DND-41 (cell line): Measurements from ENCODE around the gene TM7SF3.

Source experiments
- ATAC-seq: fragments of 200-7000 bp; cut with Tn5 transposase; 3 replicates; pipeline ENCODE4 v1.9.1; 2021; ENCODE audit warnings: low read depth; ENCODE audit not compliant: insufficient read depth
- DNase-seq: peaks from one replicate; pipeline ENCODE4 v3.0.0-alpha.2; 2020
- H2AFZ ChIP-seq: 2 replicates; pipeline ENCODE4 v1.6.0; 2012; ENCODE audit warnings: low read depth, low read length
- H3K27ac ChIP-seq: 2 replicates; pipeline ENCODE4 v1.5.1; 2012; ENCODE audit warnings: low read length, inconsistent platforms
- H3K27me3 ChIP-seq: fragments of 200-600 bp; sonication (generic); 2 replicates; pipeline ENCODE4 v1.6.0; 2012; ENCODE audit warnings: low read length, mild to moderate bottlenecking, inconsistent platforms; ENCODE audit not compliant: insufficient read depth, poor library complexity
- H3K36me3 ChIP-seq: 2 replicates; pipeline ENCODE4 v1.5.1; 2012; ENCODE audit warnings: low read length, inconsistent platforms; ENCODE audit not compliant: insufficient read depth
- H3K4me1 ChIP-seq: 2 replicates; pipeline ENCODE4 v1.5.1; 2012; ENCODE audit warnings: mild to moderate bottlenecking, low read length; ENCODE audit not compliant: insufficient read depth
- H3K4me2 ChIP-seq: 2 replicates; pipeline ENCODE4 v1.6.0; 2012; ENCODE audit warnings: mild to moderate bottlenecking, moderate library complexity, low read length, inconsistent platforms; ENCODE audit not compliant: insufficient read depth
- H3K4me3 ChIP-seq, 2 experiments: fragments of 200-600 bp in 1 of 2; shearing (Covaris generic) in 1 of 2; 2 replicates each; pipeline ENCODE4 v1.5.1; 2012 to 2016; ENCODE audit warnings: inconsistent platforms in 2 of 2, low read length in 2 of 2, mild to moderate bottlenecking in 2 of 2, low read depth in 1 of 2, moderate library complexity in 1 of 2
- H3K79me2 ChIP-seq: 2 replicates; pipeline ENCODE4 v1.6.0; 2012; ENCODE audit warnings: low read length, inconsistent platforms; ENCODE audit not compliant: insufficient read depth
- H3K9ac ChIP-seq: 2 replicates; pipeline ENCODE4 v1.6.0; 2012; ENCODE audit warnings: low read depth, mild to moderate bottlenecking, inconsistent platforms, low read length, moderate library complexity
- H3K9me3 ChIP-seq: 2 replicates; pipeline ENCODE4 v1.5.1; 2012; ENCODE audit warnings: low read length, moderate library complexity, mild to moderate bottlenecking, inconsistent platforms; ENCODE audit not compliant: insufficient read depth, severe bottlenecking
- H4K20me1 ChIP-seq: 2 replicates; pipeline ENCODE4 v1.6.0; 2012; ENCODE audit warnings: low read length; ENCODE audit not compliant: insufficient read depth
- EZH2 ChIP-seq: IDR thresholded peaks from 3 replicates; pipeline ENCODE4 v1.6.1; 2012; ENCODE audit warnings: borderline replicate concordance, low read depth, mild to moderate bottlenecking, moderate library complexity, low read length, inconsistent platforms; ENCODE audit not compliant: severe bottlenecking
- TF ChIP-seq, protein P1 (sequence below): IDR thresholded peaks from 2 replicates; pipeline ENCODE4 v1.5.1; 2012; ENCODE audit warnings: borderline replicate concordance, low read length, moderate library complexity, mild to moderate bottlenecking; ENCODE audit not compliant: poor library complexity, severe bottlenecking; ENCODE audit errors: extremely low read depth

TM7SF3 gene

GRCh38 chr12:26928661-26929060, 85.5 kb downstream of the TM7SF3 start:
- no peak overlapping the region for H3K4me2 ChIP-seq
- H3K4me1 ChIP-seq: peaks cover 18% of the 10 kb centered on the region
- H3K9ac ChIP-seq: no peak overlapping the region
- no peak for ATAC-seq
- H3K36me3 ChIP-seq: peaks cover 80% of the 10 kb centered on the region
- no peaks in the 10 kb centered on the region for H3K9me3 ChIP-seq
- peaks cover 47% of the 10 kb centered on the region for H3K79me2 ChIP-seq
- H3K4me3 ChIP-seq: no peak overlapping the region
- DNase-seq: no peak
- H4K20me1 ChIP-seq: peaks cover 5% of the 10 kb centered on the region; the same call in 1 of the 2 replicates
- H3K27me3 ChIP-seq: no peaks in the 10 kb centered on the region
- no peak overlapping the region for H3K27ac ChIP-seq
- no peak overlapping the region for H2AFZ ChIP-seq
- TF ChIP-seq, protein P1, sequence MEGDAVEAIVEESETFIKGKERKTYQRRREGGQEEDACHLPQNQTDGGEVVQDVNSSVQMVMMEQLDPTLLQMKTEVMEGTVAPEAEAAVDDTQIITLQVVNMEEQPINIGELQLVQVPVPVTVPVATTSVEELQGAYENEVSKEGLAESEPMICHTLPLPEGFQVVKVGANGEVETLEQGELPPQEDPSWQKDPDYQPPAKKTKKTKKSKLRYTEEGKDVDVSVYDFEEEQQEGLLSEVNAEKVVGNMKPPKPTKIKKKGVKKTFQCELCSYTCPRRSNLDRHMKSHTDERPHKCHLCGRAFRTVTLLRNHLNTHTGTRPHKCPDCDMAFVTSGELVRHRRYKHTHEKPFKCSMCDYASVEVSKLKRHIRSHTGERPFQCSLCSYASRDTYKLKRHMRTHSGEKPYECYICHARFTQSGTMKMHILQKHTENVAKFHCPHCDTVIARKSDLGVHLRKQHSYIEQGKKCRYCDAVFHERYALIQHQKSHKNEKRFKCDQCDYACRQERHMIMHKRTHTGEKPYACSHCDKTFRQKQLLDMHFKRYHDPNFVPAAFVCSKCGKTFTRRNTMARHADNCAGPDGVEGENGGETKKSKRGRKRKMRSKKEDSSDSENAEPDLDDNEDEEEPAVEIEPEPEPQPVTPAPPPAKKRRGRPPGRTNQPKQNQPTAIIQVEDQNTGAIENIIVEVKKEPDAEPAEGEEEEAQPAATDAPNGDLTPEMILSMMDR: no peak
- no peak for TF ChIP-seq EZH2
